ENCODE results near the gene OR1N1.

OR1N1 gene, protein sequence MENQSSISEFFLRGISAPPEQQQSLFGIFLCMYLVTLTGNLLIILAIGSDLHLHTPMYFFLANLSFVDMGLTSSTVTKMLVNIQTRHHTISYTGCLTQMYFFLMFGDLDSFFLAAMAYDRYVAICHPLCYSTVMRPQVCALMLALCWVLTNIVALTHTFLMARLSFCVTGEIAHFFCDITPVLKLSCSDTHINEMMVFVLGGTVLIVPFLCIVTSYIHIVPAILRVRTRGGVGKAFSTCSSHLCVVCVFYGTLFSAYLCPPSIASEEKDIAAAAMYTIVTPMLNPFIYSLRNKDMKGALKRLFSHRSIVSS

DNA sequence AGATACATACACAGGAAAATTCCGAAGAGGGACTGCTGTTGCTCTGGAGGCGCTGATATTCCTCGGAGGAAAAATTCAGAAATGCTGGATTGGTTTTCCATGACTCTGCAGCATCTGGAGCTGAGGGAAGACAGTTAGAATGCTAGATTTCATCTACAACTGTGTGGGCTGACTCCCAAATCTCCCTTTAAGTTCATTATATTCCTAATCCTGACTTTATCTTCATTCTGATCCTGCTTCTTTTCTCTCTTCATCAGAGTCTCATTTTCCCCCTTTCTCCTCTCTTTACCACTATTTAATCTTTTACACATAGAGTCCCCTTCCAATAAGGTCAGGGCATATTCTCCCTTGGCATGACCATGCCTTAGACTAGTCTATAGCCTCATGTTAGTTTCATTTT lies at the start of gene OR1N1:
Gene OR1N1, minus strand, starts transcription at position 101 of the 400 bp plus-strand sequence. Its CDS starts 0 bp downstream, at position 101.
- no peak for DNase-seq (ENCODE audit: low spot score)
- H3K27ac ChIP-seq, result no peak within 1 kb of the TSS
- CTCF ChIA-PET, result interaction anchor here (0.6 kb wide), 1 partner anchor 46 kb away, joined by 3 read pairs; no protein-coding TSS in a partner anchor
- POLR2A ChIA-PET (ENCODE audit: low non-redundant PET), result no interaction called here
- TF ChIP-seq, protein P1, sequence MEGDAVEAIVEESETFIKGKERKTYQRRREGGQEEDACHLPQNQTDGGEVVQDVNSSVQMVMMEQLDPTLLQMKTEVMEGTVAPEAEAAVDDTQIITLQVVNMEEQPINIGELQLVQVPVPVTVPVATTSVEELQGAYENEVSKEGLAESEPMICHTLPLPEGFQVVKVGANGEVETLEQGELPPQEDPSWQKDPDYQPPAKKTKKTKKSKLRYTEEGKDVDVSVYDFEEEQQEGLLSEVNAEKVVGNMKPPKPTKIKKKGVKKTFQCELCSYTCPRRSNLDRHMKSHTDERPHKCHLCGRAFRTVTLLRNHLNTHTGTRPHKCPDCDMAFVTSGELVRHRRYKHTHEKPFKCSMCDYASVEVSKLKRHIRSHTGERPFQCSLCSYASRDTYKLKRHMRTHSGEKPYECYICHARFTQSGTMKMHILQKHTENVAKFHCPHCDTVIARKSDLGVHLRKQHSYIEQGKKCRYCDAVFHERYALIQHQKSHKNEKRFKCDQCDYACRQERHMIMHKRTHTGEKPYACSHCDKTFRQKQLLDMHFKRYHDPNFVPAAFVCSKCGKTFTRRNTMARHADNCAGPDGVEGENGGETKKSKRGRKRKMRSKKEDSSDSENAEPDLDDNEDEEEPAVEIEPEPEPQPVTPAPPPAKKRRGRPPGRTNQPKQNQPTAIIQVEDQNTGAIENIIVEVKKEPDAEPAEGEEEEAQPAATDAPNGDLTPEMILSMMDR (conservative IDR thresholded peaks at IDR 0.05; ENCODE audit: low read depth), result no peak

DNA sequence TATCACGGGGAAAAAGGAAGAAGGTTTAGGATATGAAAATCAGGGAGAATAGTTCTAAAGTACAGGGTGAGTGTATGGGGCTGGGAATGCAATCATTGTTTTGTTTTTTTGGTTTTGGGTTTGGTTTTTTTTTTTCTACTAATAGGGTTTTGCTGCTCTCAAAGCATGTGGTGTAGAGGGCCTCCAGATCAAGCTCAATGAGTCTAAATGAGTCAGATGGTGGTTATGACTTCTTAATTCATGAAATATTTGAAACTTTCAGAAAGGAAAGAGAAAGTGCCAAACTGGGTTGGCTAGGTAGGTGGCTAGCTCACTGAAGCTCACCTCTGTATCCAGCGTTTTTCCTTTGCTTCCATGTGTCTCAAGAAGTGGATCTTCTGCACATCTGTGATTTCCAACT lies 45.4 kb upstream of the OR1N1 start:
- TF ChIP-seq, protein P1 (conservative IDR thresholded peaks at IDR 0.05; ENCODE audit: low read depth), result no peak
- ChIA-PET CTCF (interaction anchor here (1.0 kb wide), 1 partner anchor 74 kb away, joined by 3 read pairs; no protein-coding TSS in a partner anchor), POLR2A (ENCODE audit: low non-redundant PET) (no interaction called here)
- no peak overlapping the region for H3K27ac ChIP-seq
- no peak for DNase-seq (ENCODE audit: low spot score)

DNA sequence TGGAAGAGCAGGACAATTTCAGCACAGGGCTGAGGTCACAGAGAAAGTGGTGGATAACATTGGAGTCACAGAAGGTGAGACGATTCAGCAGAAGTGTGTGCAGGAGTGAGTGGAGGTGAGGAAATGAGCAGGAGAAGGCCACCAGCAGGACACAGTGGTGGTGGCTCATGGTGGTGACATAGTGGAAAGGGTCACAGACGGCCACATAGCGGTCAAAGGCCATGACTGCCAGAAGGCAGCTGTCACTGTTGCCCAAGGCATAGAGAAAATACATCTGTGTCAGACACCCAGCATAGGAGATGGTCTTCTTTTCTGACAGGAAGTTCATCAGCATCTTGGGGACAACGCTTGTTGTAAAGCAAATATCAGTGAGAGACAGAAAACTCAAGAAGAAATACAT lies 40.8 kb upstream of the OR1N1 start:
- POLR2A ChIA-PET (ENCODE audit: low non-redundant PET), result no interaction called here
- CTCF ChIA-PET, result no interaction called here
- no peak overlapping the region for H3K27ac ChIP-seq
- TF ChIP-seq, protein P1 (conservative IDR thresholded peaks at IDR 0.05; ENCODE audit: low read depth), result no peak
- DNase-seq (ENCODE audit: low spot score), result no peak

DNA sequence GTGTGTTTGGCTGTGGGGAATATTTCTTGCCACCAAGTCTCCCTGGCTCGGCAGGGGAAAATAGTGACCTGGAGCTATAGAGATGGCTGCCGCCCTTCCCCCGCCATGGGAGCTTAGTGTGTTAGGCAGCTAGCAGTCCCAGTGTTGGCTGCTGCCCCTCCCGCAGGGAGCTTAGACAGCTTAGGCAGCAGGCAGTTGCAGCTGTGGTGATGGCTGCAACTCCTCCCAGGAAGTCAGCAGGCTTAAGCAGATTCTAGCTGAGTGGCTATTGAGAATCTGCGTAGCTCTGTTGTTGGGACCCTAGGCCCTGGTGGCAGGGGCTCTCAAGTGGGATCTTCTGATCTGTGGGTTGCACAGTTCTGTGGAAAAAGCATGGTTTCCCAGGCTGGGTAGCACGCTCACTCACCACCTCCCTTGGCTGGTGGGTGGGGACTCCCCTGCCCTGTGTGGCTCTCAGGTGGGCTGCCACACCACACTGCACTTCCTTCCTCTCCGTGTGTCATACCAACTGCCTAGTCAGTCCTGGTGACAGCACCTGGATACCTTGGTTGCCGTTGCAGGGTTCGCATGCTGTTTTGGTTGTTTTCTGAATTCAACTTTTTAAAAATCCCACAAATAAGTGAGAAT lies 35.2 kb upstream of the OR1N1 start:
- no peak for DNase-seq (ENCODE audit: low spot score)
- H3K27ac ChIP-seq, result no peak overlapping the region
- TF ChIP-seq, protein P1 (conservative IDR thresholded peaks at IDR 0.05; ENCODE audit: low read depth), result no peak
- CTCF ChIA-PET, result no interaction called here
- POLR2A ChIA-PET (ENCODE audit: low non-redundant PET), result no interaction called here

DNA sequence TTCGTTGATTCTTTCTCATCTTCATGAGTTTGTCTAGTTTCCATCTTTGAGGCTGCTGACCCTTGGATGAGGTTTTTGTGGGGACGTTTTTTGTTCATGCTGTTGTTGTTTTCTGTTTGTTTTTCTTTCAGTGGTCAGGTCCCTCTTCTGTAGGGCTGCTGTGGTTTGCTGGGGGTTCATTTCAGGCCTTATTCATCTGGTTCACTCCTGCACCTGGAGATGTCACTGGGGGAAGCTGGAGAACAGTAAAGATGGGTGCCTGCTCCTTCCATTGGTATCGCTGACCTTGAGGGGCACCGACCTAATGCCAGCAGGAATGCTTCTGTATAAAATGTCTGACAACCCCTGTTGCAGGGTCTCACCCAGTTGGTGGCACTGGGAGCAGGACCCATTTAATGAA lies 34.4 kb upstream of the OR1N1 start:
- TF ChIP-seq, protein P1 (conservative IDR thresholded peaks at IDR 0.05; ENCODE audit: low read depth), result no peak
- CTCF ChIA-PET, result interaction anchor here (0.6 kb wide), 1 partner anchor 146 kb away, joined by 3 read pairs; no protein-coding TSS in a partner anchor
- no peak overlapping the region for H3K27ac ChIP-seq
- no peak for DNase-seq (ENCODE audit: low spot score)
- POLR2A ChIA-PET (ENCODE audit: low non-redundant PET), result no interaction called here

DNA sequence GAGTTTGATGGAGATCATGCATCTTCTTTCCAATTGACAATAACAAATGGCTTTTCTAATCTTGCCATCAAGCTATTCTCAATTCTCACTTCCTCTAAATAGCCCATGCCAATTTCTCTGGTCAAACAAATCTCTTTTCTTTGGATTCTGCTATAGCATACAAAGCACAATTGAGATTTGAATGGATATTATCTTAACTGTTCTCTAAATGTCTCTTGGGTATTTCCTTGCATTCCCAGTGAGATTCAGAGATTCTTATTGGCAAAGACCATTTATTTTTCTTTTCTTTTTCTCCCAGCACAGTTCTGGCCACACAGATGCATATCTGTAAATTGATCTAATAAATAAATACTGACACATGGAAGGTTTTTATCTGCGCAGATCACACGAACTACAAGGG lies 25.7 kb upstream of the OR1N1 start, which contains the start of gene OR1N2:
Gene OR1N2, plus strand, starts transcription at position 301 of the 400 bp plus-strand sequence. CDS start 100 bp downstream, outside the sequence.
- TF ChIP-seq, protein P1 (conservative IDR thresholded peaks at IDR 0.05; ENCODE audit: low read depth), result no peak
- POLR2A ChIA-PET (ENCODE audit: low non-redundant PET), result no interaction called here
- DNase-seq (ENCODE audit: low spot score), result no peak
- CTCF ChIA-PET, result no interaction called here
- H3K27ac ChIP-seq, result no peak within 1 kb of the TSS
